Uterus (tissue), 4 donors: ENCODE measurements around the gene OMA1. TPM values are rescaled to one million over a fixed set of nuclear protein-coding genes. Genes with fewer than 3 reads are reported as not detected.
"Not testable (repeated sequence)": the region's sequence is repeated elsewhere in the genome, so short reads cannot be mapped to it uniquely, and the experiment has no call there.

Experiments used
- DNase-seq, 2 donors: peaks; one replicate each; pipeline ENCODE4 v3.0.0-alpha.2; 2019 to 2020
- H3K27ac ChIP-seq, 2 donors: fragments of 200-600 bp; sonication (generic); 1 replicate in 1 of 2; 2 replicates in 1 of 2; pipeline ENCODE4 v1.5.1; 2016 to 2018
- H3K27me3 ChIP-seq, 2 donors: fragments of 200-600 bp; sonication (generic); one replicate each; pipeline ENCODE4 v1.5.1; 2018 to 2019; ENCODE audit warnings: control low read depth in 1 of 2
- H3K36me3 ChIP-seq, 2 donors: fragments of 200-600 bp; sonication (generic); one replicate each; pipeline ENCODE4 v1.5.1; 2019; ENCODE audit warnings: control low read depth in 1 of 2
- H3K4me1 ChIP-seq, 2 donors: fragments of 200-600 bp; sonication (generic); one replicate each; pipeline ENCODE4 v1.5.1; 2018 to 2019; ENCODE audit warnings: control low read depth in 1 of 2
- H3K4me3 ChIP-seq, 2 donors: fragments of 200-600 bp; sonication (generic); 1 replicate in 1 of 2; 2 replicates in 1 of 2; pipeline ENCODE4 v1.5.1; 2018 to 2019; ENCODE audit warnings: mild to moderate bottlenecking in 1 of 2
- H3K9me3 ChIP-seq, 2 donors: fragments of 200-600 bp; sonication (generic); one replicate each; pipeline ENCODE4 v1.5.1; 2019; ENCODE audit warnings: control low read depth in 1 of 2
- CTCF ChIP-seq, 4 experiments: fragments of 200-600 bp in 2 of 4; fragments of 450-650 bp in 2 of 4; sonication (generic) in 2 of 4; IDR thresholded peaks; one replicate each; pipeline ENCODE4 v1.5.1; 2016 to 2019; ENCODE audit warnings: antibody characterized with exemption in 4 of 4, mild to moderate bottlenecking in 2 of 4, moderate library complexity in 1 of 4
- POLR2A ChIP-seq, 2 donors: fragments of 450-650 bp; IDR thresholded peaks; one replicate each; pipeline ENCODE4 v1.6.1; 2016; ENCODE audit warnings: antibody characterized with exemption in 2 of 2, mild to moderate bottlenecking in 1 of 2, moderate library complexity in 1 of 2
- intact Hi-C: fragments of 100-400 bp; cut with DNase I; formaldehyde crosslinking; loops from one replicate; pipeline ENCODE4 v1.15.1; 2023; ENCODE audit warnings: low total_unique reads
- total RNA-seq, 4 donors: library from RNA; depleted of rRNA in 3 of 4; stranded (reverse); fragments of >200 nt in 3 of 4; gene quantifications; one replicate each; pipeline versions ENCODE4 v1.1.0 to v1.2.4, GENCODE V29; 2014 to 2023
- donor health status: DM: yes; HTN: yes; CAD: no.

The OMA1 gene
- total RNA-seq, 4 donors from 2014 or later: 45.9 to 97.6 (median 65.4) TPM

GRCh38 chr1:58584082-58584895 is 37.8 kb upstream of the OMA1 start:
- intact Hi-C loops: no loop called here
- Histone ChIP-seq H3K4me1 (peaks cover 0 to 13% of the 10 kb centered on the region in 2 donors), H3K27ac (peak overlapping the region; percentile 85 to 87), H3K27me3 (peaks cover 0 to 2% of the 10 kb centered on the region in 2 donors), H3K9me3 (no peaks in the 10 kb centered on the region), H3K36me3 (no peaks in the 10 kb centered on the region), H3K4me3 (no peak overlapping the region)
- DNase-seq: peak; percentile 69 to 89
- no peak for TF ChIP-seq POLR2A (IDR thresholded peaks at IDR 0.05)
- no peak for TF ChIP-seq CTCF (IDR thresholded peaks at IDR 0.05)

GRCh38 chr1:58583496-58583895 is 37.0 kb upstream of the OMA1 start:
- H3K27me3 ChIP-seq: peaks cover 0 to 2% of the 10 kb centered on the region in 2 donors
- peak overlapping the region; percentile 85 to 87 for H3K27ac ChIP-seq

GRCh38 chr1:58582143-58582542 is 35.6 kb upstream of the OMA1 start:
- H3K4me1 ChIP-seq: peaks cover 0 to 13% of the 10 kb centered on the region in 2 donors
- H3K27ac ChIP-seq, H3K4me3 ChIP-seq, H3K27me3 ChIP-seq, DNase-seq, H3K9me3 ChIP-seq, H3K36me3 ChIP-seq, intact Hi-C loops: not testable (repeated sequence)

More at GRCh38 chr1:58583496-58583895, 37.0 kb upstream of the OMA1 start:
- Histone ChIP-seq H3K4me1 (peaks cover 0 to 13% of the 10 kb centered on the region in 2 donors), H3K36me3 (no peaks in the 10 kb centered on the region), H3K4me3 (no peak overlapping the region), H3K9me3 (no peaks in the 10 kb centered on the region)
- intact Hi-C loops: no loop called here
- TF ChIP-seq POLR2A (IDR thresholded peaks at IDR 0.05): no peak
- DNase-seq: no peak

- H3K4me1 ChIP-seq: peaks cover 3 to 13% of the 10 kb centered on the region in 2 donors
- no peaks in the 10 kb centered on the region for H3K36me3 ChIP-seq
- peaks cover 0 to 4% of the 10 kb centered on the region in 2 donors for H3K27me3 ChIP-seq
- intact Hi-C loops: no loop called here
- TF ChIP-seq CTCF (IDR thresholded peaks at IDR 0.05) (no peak), POLR2A (IDR thresholded peaks at IDR 0.05) (no peak)
- no peak overlapping the region for H3K4me3 ChIP-seq
- DNase-seq: no peak
- H3K27ac ChIP-seq: no peak overlapping the region
- H3K9me3 ChIP-seq: no peaks in the 10 kb centered on the region
Measured at GRCh38 chr1:58581641-58582040, 35.1 kb upstream of the OMA1 start.

GRCh38 chr1:58580186-58580585 is 33.7 kb upstream of the OMA1 start:
- TF ChIP-seq CTCF (IDR thresholded peaks at IDR 0.05) (no peak), POLR2A (IDR thresholded peaks at IDR 0.05) (no peak)
- H3K4me1 ChIP-seq: peaks cover 7 to 10% of the 10 kb centered on the region in 2 donors
- DNase-seq: no peak
- H3K27ac ChIP-seq: no peak overlapping the region
- H3K27me3 ChIP-seq: peaks cover 0 to 4% of the 10 kb centered on the region in 2 donors
- no peaks in the 10 kb centered on the region for H3K36me3 ChIP-seq
- H3K4me3 ChIP-seq: no peak overlapping the region
- no peaks in the 10 kb centered on the region for H3K9me3 ChIP-seq
- intact Hi-C loops: no loop called here

GRCh38 chr1:58577654-58578030 is 31.1 kb upstream of the OMA1 start:
- peaks cover 0 to 7% of the 10 kb centered on the region in 2 donors for H3K4me1 ChIP-seq
- H3K9me3 ChIP-seq: no peaks in the 10 kb centered on the region
- no peaks in the 10 kb centered on the region for H3K36me3 ChIP-seq
- peaks cover 0 to 4% of the 10 kb centered on the region in 2 donors for H3K27me3 ChIP-seq
- H3K27ac ChIP-seq: peak overlapping the region in 1 of 2 donors; percentile 34
- no peak for TF ChIP-seq POLR2A (IDR thresholded peaks at IDR 0.05)
- no peak for TF ChIP-seq CTCF (IDR thresholded peaks at IDR 0.05)
- intact Hi-C loops: no loop called here
- no peak for DNase-seq
- no peak overlapping the region for H3K4me3 ChIP-seq
